ENCODE data around the gene PSKH1.

The PSKH1 gene

GRCh38 chr16:67868290-67868689 lies 24.8 kb upstream of the PSKH1 start:
- no peak for DNase-seq

- DNase-seq = no peak
Measured at GRCh38 chr16:67869653-67870052, 23.4 kb upstream of the PSKH1 start.

GRCh38 chr16:67871256-67871655 lies 21.8 kb upstream of the PSKH1 start:
- DNase-seq = no peak

GRCh38 chr16:67872131-67872630 lies 20.9 kb upstream of the PSKH1 start:
- no peak for DNase-seq

- peak; percentile 45 for DNase-seq
Measured at GRCh38 chr16:67872631-67873434, 20.2 kb upstream of the PSKH1 start, which contains the start of gene EDC4. TSS of gene EDC4 (plus strand) at chr16:67873052. CDS start at chr16:67873262, 210 bp downstream.

GRCh38 chr16:67873435-67874370 lies 19.4 kb upstream of the PSKH1 start:
- no peak for DNase-seq

- DNase-seq = no peak
Measured at GRCh38 chr16:67874372-67874771, 18.7 kb upstream of the PSKH1 start.

GRCh38 chr16:67877064-67877463 lies 16.0 kb upstream of the PSKH1 start:
- DNase-seq = no peak

- no peak for DNase-seq
Measured at GRCh38 chr16:67878232-67878631, 14.8 kb upstream of the PSKH1 start.

GRCh38 chr16:67878846-67879245 lies 14.2 kb upstream of the PSKH1 start:
- no peak for DNase-seq

- no peak for DNase-seq
Measured at GRCh38 chr16:67879462-67879861, 13.6 kb upstream of the PSKH1 start.

- no peak for DNase-seq
Measured at GRCh38 chr16:67879936-67880335, 13.1 kb upstream of the PSKH1 start.

- DNase-seq = no peak
Measured at GRCh38 chr16:67880584-67880983, 12.5 kb upstream of the PSKH1 start.

GRCh38 chr16:67881621-67882161 lies 11.4 kb upstream of the PSKH1 start:
- DNase-seq = no peak

- DNase-seq = no peak
Measured at GRCh38 chr16:67882374-67883145, 10.5 kb upstream of the PSKH1 start.

GRCh38 chr16:67883146-67883871 lies 9.7 kb upstream of the PSKH1 start:
- no peak for DNase-seq

GRCh38 chr16:67883872-67884261 lies 9.2 kb upstream of the PSKH1 start:
- DNase-seq = no peak

GRCh38 chr16:67884684-67885083 lies 8.4 kb upstream of the PSKH1 start, which contains the start of gene NRN1L:
TSS of gene NRN1L (plus strand) at chr16:67884885. CDS start at chr16:67884904, 19 bp downstream.
- no peak for DNase-seq

- DNase-seq = no peak
Measured at GRCh38 chr16:67885545-67885944, 7.5 kb upstream of the PSKH1 start.

- no peak for DNase-seq
Measured at GRCh38 chr16:67885976-67886375, 7.1 kb upstream of the PSKH1 start.

- DNase-seq = no peak
Measured at GRCh38 chr16:67886387-67886786, 6.7 kb upstream of the PSKH1 start.

- no peak for DNase-seq
Measured at GRCh38 chr16:67888331-67888730, 4.7 kb upstream of the PSKH1 start.

All from GDM1 (cell line).